GM18505 (cell line): ENCODE measurements around the gene CREB3L1.

Source experiments
- ATAC-seq: cut with Tn5 transposase; IDR thresholded peaks from one replicate; pipeline ENCODE4 v1.9.1; 2021; ENCODE audit not compliant: unreplicated experiment
- POLR2A ChIP-seq: IDR thresholded peaks from 4 replicates; pipeline ENCODE4 v1.6.1; 2011; ENCODE audit warnings: borderline replicate concordance; ENCODE audit not compliant: insufficient read depth, insufficient read length; ENCODE audit errors: extremely low read depth

CREB3L1 gene

GRCh38 chr11:46271875-46272815 is 5.3 kb upstream of the CREB3L1 start:
- no peak for ATAC-seq
- no peak for TF ChIP-seq POLR2A

GRCh38 chr11:46272816-46273427 is 4.5 kb upstream of the CREB3L1 start:
- TF ChIP-seq POLR2A: no peak
- no peak for ATAC-seq

- no peak for ATAC-seq
- no peak for TF ChIP-seq POLR2A
These were observed 3.8 kb upstream of the CREB3L1 start for GRCh38 chr11:46273511-46274205.

GRCh38 chr11:46275964-46276641 is 1.4 kb upstream of the CREB3L1 start:
- TF ChIP-seq POLR2A: no peak

GRCh38 chr11:46277313-46277621 is 195 bp upstream of the CREB3L1 start:
- ATAC-seq: no peak
- no peak for TF ChIP-seq POLR2A

More at GRCh38 chr11:46275964-46276641, 1.4 kb upstream of the CREB3L1 start:
- ATAC-seq: no peak

- no peak for TF ChIP-seq POLR2A
- ATAC-seq: no peak
These were observed 1.1 kb downstream of the CREB3L1 start for GRCh38 chr11:46278387-46279125.

GRCh38 chr11:46279126-46280099 is 2.0 kb downstream of the CREB3L1 start:
- ATAC-seq: no peak
- no peak for TF ChIP-seq POLR2A

GRCh38 chr11:46280706-46281105 is 3.2 kb downstream of the CREB3L1 start:
- no peak for ATAC-seq
- no peak for TF ChIP-seq POLR2A

GRCh38 chr11:46281371-46281831 is 3.9 kb downstream of the CREB3L1 start:
- no peak for ATAC-seq
- TF ChIP-seq POLR2A: no peak

- no peak for TF ChIP-seq POLR2A
- no peak for ATAC-seq
These were observed 7.7 kb downstream of the CREB3L1 start for GRCh38 chr11:46285173-46285572.

GRCh38 chr11:46285594-46286033 is 8.2 kb downstream of the CREB3L1 start:
- no peak for TF ChIP-seq POLR2A
- no peak for ATAC-seq
